Suppressor macrophage treated with lipopolysaccharide for 4 hours (primary cell): ENCODE results near the gene TP53RK.

Source experiments
- DNase-seq: peaks from one replicate; pipeline ENCODE4 v3.0.0-alpha.2; 2020

Gene TP53RK

DNA sequence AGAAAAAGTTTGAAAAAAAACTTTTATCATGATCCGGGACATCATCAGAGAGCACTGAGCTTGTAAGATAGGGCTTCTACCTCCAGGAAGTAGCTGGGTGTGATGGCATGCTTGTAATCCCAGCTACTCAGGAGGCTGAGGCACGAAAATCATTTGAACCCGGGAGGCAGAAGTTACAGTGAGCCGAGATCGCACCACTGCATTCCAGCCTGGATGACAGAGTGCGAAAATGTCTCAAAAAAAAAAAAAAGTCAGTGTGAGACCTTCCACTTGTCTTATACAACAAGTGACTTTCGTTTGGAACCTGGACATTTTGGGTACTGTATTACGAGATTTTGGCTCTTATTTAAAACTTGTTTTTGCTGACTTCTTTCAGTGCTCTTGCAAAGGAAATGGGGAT lies 32.1 kb downstream of the TP53RK start:
- DNase-seq = no peak

DNA sequence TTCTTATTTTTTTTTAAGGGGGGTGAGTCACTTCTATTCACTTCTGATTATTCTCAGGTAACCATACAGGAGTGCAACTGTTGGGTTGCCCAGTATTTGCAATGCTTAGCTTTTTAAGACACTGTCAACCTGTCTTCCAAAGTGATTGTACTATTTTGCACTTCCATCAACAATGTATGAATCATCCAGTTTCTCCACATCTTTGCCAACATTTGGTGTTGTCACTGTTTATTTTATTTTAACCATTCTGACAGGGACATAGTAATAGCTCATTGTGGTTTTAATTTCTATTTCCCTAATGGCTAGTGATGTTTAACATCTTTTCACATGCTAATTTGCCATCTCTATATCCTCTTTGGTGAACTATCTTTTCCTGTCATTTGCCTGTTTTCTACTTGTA lies 36.5 kb downstream of the TP53RK start:
- DNase-seq = peak; percentile 15

DNA sequence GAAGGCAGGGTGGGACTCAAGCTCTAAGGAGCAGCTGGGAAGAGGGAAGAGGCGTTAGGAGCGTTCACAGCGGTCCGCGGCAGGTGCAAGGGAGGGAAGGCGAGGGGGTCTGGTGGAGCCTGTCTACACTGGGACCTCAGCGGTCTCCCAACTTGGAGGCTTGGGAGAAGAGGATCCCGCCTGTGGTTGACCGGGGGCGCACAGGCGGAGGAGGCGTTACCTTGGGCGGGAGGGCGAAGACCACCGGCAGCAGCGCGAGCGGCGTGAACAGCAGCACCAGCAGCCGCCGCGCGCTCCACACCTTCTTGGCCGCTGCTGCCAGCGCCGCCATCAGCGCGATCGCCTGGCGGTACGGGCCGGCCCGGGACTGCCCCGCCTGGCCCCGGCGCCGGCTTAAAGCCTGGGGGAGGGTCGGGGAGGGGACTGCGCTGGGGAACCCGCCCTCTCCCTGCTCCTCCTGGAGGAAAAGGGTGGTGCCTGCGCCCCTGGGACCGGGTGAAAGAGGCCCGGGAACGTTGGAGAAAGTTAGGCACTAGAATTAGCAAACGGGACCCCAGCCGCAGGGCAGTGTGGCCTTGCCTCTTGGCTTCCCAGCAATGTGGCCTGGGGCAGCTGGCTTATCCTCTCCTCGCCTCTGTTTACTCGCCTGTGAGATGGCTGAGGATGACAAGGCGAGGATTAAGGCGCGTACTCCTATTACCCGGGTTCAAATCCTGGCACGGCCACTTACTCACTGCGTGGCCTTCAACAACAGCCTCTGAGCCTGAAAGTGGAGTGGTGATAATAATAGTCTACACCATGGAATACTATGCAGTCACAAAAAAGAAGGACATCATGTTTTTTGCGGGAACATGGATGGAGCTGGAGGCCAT lies 37.9 kb downstream of the TP53RK start, which contains the start of gene SLC13A3:
Gene SLC13A3 (minus strand): TSS at position 369 of the 872 bp plus-strand sequence. CDS start 38 bp downstream, at position 331.
- DNase-seq = no peak

DNA sequence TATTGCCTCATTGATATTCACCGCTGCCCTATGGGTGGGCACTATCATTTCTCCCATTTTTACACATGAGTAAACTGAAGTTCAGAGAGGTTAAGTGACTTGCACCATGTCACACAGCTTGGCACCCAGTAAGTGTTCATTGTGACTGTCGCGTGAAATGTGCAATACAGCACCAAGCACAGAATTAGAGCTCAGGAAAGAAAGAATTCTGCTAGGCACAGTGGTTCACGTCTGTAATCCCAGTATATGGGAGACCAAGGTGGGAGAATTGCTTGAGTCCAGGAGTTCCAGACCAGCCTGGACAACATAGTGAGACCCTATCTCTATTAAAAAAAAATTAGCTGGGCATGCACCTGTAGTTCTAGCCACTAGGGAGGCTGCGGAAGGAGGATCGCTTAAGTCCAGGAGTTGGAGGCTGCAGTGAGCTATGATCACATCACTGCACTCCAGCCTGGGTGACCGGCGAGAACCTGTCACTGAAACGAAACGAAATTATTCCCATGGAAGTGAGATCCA lies 38.6 kb downstream of the TP53RK start:
- no peak for DNase-seq

DNA sequence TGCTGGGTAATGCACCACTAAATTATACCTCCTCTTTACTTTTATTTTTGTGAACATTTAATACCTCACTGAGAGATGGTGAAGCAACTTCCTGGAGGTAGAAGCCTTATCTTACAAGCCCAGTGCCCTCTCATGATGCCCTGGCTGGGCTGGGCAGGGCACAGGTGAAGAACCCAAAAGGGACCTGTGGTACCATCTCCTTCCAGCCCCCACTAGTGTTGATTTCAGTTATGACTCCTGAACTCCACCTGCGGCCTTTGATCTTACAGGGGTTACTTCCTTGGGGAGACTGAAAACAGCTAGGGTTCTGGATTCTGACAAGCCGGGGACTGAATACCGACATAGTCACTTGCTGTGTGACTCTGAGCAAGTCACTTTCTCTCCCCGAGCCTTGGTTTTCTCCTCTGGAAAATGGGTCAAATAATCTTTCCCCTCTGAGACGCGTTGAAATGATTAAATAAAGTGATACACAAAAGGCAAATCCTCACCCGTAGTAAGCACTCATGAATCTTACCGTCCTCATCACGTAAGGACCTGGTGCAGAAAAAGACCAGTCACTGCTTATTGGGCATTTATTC lies 39.2 kb downstream of the TP53RK start:
- DNase-seq = no peak

DNA sequence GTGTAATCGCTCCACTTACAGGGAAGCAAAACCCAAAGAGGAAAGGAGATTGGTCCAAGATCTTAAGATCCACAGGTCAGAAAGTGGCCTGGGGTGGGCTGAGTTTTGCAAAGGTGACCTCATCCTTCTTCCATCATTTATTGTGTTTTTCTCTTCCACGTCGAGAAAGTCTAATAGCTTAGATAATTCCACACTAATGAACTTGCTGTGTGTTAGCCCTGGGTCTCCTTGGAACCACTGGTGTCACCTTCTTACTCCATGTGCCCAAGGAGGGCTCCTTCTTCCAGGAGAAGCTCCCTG lies 39.6 kb downstream of the TP53RK start:
- no peak for DNase-seq

DNA sequence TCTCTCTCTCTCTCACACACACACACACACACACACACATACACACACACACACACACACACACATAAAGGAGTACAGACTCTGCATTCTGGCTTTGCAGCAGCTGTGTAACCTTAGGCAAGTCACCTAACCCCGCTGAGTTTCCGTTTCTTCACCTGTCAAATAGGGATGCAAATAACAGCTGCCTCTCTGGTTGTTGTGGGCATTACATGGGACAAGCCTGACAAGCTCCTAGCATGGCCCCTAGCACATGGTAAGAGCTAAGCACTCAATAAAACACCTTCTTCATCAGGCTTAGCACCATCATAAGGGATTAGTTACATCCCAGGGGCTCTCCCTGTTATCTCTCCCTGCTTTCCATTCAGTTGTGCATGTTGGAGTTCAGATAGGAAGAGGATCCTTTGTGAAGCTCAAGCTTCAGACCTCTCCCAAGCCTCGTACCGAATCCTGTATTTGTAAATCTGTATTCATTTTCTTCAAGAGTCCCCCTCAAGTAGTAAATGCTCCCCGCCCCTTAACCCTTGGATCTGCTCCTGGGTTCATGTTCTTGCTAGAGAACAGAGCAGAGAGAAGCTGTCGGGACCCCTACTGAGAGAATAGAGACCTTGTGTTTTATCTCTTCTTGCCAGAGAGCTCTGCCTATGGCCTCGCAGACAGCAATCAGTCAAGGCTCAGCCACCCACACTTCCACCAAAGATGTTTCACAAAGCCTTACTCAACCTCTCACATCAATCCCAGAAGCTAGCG lies 40.2 kb downstream of the TP53RK start:
- DNase-seq = no peak

DNA sequence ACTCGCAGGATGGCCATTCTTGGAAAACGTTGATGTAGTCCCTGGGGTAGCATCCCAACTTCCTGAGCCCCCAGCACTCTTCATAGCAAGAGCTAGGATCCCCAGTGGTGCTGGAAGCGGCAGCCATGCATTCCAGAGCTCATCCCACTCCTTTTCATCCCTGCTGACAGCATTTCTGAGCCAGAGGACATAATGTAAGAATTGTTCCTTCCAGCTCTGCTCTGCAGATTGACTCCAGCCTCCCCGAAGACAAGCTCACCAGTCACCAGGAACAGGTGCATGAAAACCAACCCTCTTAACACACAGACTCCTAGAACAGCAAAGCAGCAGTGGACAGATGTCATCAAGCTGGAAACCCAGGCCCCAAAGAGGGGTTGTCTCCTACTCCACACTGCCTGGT lies 41.8 kb downstream of the TP53RK start:
- DNase-seq = no peak

DNA sequence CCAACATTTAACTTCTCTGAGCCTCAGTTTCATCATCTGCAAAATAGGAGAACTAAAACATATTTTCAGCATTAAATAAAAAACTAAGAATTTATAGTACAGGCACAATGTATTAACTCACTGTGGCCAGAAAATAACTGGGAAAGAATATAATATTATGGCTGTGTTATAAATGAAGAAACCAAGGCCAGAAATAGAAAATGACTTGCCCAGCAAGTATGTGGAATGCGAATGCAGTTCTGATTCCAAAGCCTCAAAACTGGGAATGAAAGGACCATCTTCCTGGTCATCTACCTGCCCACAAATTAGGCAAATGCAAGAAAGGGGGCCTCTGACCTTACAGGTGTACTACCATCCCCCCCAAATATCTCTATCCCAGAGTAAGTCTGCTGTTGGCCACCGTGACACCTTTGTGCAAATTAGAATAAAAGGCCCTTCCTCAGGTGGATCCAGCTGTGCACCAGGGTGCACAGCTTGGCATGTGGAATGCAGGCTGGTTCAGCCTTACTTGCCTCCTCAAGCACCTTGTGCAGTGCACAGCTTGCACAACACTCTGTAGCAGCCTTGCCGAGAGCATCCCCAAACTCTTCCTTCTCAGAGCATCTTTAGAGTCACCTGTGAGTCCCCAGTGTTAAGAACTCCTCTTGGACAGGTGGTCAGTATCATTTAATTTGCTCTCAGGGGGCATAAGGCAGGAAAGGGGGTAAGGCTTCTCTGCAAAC lies 42.4 kb downstream of the TP53RK start:
- DNase-seq = no peak

DNA sequence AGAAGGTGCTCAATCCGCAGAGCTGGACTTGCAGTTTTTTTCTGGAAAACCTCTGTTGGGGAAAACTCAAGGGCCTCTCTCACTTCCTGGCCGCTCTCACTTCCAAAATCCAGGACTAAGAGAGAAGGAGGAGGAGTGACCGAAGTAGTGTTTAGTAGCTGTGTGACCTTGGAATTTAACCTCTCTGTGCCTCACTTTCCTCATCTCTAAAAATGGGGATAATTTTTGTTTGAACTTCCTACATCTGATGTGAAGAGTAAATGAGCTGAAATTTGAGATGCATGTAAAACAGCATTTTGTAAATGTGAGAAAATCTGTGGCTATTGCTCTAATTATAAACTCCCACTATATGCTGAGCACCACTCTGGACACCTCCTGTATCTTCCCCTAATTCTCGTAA lies 43.1 kb downstream of the TP53RK start:
- DNase-seq = no peak

DNA sequence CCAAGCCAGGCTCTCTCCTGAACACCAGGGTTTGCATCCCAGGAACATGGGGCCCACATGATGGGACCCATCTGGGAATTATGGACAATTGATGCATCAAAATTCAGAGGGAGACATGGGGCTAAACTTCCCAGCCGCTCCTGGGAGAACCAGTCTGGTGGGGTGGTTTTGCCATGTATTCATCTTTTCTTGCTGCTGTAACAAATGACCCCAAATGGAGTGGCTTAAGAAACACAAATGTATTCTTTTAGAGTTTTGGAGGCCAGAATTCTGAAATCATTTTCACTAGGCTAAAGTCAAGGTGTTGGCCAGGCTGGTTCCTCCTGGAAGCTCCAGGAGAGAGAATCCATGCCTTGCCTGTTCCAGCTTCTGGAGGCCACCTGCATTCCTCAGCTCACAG lies 44.5 kb downstream of the TP53RK start:
- DNase-seq = no peak

DNA sequence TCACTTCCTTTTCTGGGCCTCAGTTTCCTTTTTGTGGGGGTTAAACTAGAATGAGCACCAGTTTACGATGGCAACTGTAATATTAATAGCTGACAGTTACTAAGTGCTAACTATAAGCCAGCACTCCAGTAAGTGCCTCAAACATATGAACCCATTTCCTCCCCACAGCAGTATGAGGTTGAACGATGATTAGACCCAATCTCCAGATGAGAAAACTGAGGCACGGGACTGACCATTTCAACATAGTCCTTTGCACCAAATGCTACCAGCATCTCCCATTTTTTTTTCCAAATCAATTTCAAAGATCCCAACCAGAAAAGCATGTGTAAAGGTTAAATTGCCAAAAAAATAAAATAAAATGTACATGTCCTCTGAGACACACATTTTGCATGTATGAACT lies 45.1 kb downstream of the TP53RK start:
- no peak for DNase-seq

DNA sequence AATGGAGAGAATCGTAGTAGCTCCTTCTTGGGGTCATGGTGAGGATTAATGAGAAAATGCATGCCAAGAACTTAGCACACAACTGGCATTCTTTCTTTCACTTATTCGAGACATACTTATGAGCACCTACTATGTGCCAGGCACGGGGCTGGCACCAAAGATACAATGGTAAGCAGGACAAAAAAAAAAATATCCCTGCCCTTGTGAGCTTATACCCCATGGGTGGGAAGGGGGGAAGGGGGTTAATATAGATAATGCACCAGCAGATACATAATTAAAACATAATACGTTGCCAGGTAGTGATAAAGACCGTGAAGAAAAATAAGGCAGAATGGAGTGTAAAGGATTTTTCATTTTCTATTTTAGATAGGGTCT lies 46.3 kb downstream of the TP53RK start:
- no peak for DNase-seq

DNA sequence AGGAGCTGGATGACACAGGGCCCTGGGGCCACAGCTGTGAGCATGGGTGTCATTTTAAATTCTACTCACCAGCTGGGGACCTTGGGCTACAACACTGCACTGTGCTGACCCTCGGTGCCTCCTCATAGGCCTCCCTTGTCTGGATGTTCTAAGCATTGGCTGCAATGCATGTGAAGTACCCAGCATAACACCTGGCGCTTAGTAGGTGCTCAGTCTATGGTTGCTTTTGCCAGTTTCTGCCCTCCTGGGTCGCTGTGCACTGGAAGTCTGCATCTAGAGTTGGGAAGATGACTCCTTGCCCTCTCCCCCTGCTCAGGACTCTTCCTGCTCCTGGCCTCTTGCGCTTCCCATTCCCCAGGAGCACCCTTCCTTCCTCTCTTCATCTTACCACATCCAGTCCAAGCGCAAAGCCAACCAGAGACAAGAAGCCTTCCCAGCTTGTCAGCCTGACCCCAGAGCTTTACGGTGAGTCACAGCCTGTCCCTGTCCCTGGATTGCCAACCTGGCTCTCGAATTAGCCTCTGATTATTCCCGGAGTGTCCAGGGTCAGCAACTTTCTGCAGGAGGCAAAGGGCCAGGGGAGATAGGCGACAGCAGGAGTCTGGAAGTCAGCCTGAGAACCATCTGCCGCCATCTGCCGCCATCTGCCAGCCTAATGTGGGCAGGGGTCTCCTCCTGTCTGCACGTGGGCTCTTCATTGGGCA lies 46.8 kb downstream of the TP53RK start:
- no peak for DNase-seq

DNA sequence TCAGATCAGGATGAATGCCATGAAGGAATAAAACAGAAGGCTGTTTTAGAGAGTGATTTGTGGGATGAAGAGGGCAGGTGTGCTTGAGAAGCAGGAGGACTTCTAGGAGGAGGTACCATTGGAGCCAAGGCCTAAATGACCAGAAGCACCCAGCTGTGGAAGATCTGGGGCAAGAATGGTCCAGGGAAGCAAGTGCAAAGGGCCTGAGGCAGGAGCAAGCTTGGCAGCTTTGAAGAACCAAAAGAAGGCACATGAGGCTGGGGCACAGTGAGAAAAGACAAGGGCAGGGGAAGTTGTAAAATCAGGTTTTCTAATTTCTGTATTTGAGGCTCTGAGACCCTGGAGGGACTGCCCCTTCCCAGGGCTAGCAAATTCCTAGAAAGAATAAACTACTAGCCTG lies 47.8 kb downstream of the TP53RK start:
- no peak for DNase-seq

DNA sequence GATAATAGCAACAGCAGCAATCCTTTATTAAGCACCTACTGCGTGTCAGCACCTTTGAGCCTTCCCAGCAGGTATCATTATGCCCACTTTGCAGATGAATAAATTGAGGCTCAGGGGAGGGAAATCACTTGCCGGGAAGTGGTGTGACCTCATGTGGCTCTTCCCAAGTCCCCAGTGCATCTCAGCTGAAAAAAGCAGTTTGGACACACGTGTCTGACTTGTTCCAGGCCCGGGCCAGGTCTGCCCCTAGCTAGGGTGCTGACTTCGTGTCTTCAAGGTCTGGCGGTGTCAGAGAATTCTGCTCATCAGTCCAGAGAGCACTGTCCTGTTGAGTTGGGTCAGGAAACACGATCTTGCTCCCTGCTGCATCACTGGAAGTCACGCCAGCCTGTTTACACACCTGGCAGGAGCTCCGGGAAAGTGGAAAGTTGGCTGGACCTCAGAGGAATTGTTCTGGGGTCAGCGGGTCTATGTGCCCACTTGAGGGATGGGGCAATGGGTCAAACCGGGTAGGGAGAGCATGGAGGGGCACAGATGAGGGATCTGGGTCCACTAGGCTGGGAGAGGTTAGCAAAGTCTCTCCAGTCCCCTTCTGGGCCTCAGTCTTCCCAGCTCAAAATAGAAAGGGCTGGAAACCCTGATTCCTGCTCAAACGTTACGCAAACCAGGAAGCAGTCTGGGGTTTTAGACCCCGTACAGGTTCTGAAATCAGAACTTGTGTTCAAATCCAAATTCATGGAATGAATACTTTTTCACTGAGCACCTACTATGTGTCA lies 48.5 kb downstream of the TP53RK start:
- DNase-seq = no peak

DNA sequence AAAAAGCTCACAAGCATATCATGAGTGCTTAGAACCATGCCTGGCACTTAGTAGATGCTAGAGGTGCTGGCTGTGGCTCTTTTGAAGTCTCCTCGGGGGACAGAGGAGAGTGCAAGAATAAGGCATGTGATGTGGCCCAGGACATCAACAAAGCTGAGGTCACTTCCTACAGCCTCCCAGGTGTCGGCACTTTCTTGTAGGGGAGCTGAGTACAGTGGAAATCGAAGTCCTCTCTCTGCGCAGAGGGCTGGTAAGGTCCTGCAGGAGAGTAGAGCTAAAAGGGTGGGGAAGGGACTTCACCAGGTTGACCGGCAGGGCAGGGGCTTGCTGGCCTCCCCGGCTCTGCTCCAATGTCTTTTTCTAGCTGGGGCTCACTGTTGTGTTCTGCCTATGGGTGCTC lies 49.2 kb downstream of the TP53RK start:
- DNase-seq = no peak

DNA sequence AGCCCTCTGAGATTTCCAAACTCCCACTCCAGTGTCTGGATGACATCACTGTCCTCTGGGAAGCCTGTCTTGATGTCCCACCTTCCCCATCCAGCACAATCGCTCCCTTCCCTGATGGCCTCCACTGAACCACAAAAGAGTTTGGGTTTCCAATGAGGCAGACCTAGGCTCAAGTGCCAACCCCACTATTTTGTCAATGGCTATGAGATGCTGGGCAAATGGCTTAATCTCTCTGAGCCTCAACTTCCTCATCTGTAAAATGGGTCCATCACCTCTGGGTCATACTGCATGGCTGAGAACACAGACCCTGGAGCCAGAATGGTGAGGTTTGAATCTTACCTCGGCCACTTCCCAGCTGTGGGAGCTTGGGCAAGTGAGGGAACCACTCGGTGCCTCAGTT lies 49.7 kb downstream of the TP53RK start:
- no peak for DNase-seq

DNA sequence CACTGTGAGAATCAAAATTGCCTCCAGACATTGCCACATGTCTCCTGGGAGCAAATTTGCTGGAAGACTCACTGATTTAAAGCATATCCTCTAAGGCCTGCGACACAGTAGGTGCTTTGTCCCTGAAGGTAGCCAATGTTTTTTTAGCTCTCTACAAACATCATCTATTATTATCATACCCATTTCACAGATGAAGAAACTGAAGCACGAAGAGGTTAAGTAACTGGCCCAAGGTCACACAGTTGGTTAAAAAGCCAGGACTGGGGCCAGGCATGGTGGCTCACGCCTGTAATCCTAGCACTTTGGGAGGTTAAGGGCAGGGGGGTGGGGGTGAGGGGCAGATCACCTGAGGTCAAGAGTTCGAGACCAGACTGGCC lies 50.4 kb downstream of the TP53RK start:
- no peak for DNase-seq

DNA sequence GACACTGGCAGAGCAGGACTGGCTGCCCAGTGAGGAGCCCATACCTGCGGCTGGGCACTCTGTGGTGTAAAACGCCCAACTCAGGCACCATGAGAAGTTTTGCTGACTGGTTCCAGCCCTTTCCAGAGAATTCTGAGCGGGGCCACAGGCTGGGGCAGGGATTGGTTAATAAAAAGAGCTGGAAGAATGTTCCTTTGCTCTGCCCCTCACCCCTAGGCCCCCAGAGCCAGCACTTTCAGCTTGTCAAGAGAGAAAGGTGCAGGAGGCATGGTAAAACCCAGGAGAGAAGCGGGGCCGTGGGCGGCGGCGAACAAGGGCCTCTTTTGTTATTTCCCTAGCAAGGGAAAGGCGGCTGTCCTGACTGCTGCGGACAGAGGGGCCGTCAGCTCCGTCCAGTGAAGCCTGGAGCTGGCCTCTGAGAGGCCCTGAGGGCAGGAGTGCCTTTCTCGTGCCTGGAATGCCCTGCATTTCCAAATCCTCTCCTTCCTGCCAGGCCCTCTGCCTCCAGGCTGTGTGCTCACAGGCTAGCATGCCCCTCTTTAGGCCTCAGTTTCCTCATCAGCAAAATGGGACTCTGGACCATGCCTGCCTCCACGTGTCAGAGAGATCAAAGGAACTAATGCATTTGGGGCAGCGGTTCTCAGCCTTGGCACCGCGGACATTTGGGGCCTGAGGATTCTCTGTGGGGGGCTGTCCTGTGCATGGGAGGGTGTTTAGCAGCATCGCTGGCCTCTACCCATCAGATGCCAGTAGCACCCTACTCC lies 50.9 kb downstream of the TP53RK start:
- DNase-seq = no peak
